ENCODE data around the gene SCRG1.

Gene SCRG1

GRCh38 chr4:173420801-173421200 lies 21.9 kb upstream of the SCRG1 start:
- Histone ChIP-seq H3K36me3 (ENCODE audit: control insufficient read depth, insufficient read depth, low read length) (no peaks in the 10 kb centered on the region), H3K9me3 (ENCODE audit: control insufficient read depth, low read length) (no peaks in the 10 kb centered on the region), H3K4me1 (no peaks in the 10 kb centered on the region), H3K79me2 (no peaks in the 10 kb centered on the region), H3K27me3 (ENCODE audit: control insufficient read depth, insufficient read depth, low read length) (no peaks in the 10 kb centered on the region), H3K9ac (no peak overlapping the region), H3K4me3 (ENCODE audit: low read depth, low read length) (no peak overlapping the region), H3K4me2 (ENCODE audit: low read length) (no peak overlapping the region), H2AFZ (no peak overlapping the region), H3K27ac (no peak overlapping the region)
- no peak for TF ChIP-seq CTCF (IDR thresholded peaks at IDR 0.05)

GRCh38 chr4:173420324-173420752 lies 21.4 kb upstream of the SCRG1 start:
- H3K4me3 ChIP-seq (ENCODE audit: low read depth, low read length), result no peak overlapping the region
- no peak for TF ChIP-seq CTCF (IDR thresholded peaks at IDR 0.05)

GRCh38 chr4:173418639-173419038 lies 19.7 kb upstream of the SCRG1 start:
- no peak overlapping the region for H2AFZ ChIP-seq
- no peak overlapping the region for H3K9ac ChIP-seq
- H3K4me3 ChIP-seq (ENCODE audit: low read depth, low read length), result no peak overlapping the region
- H3K27ac ChIP-seq, result no peak overlapping the region
- no peaks in the 10 kb centered on the region for H3K9me3 ChIP-seq (ENCODE audit: control insufficient read depth, low read length)
- H3K79me2 ChIP-seq, result no peaks in the 10 kb centered on the region
- H3K27me3 ChIP-seq (ENCODE audit: control insufficient read depth, insufficient read depth, low read length), result no peaks in the 10 kb centered on the region
- H3K4me2 ChIP-seq (ENCODE audit: low read length), result no peak overlapping the region
- TF ChIP-seq CTCF (IDR thresholded peaks at IDR 0.05), result no peak
- H3K4me1 ChIP-seq, result no peaks in the 10 kb centered on the region
- no peaks in the 10 kb centered on the region for H3K36me3 ChIP-seq (ENCODE audit: control insufficient read depth, insufficient read depth, low read length)

More at GRCh38 chr4:173420324-173420752, 21.4 kb upstream of the SCRG1 start:
- Histone ChIP-seq H3K4me2 (ENCODE audit: low read length) (no peak overlapping the region), H3K27ac (no peak overlapping the region), H3K4me1 (no peaks in the 10 kb centered on the region), H3K27me3 (ENCODE audit: control insufficient read depth, insufficient read depth, low read length) (no peaks in the 10 kb centered on the region), H3K79me2 (no peaks in the 10 kb centered on the region), H3K36me3 (ENCODE audit: control insufficient read depth, insufficient read depth, low read length) (no peaks in the 10 kb centered on the region), H2AFZ (no peak overlapping the region), H3K9ac (no peak overlapping the region), H3K9me3 (ENCODE audit: control insufficient read depth, low read length) (no peaks in the 10 kb centered on the region)

- Histone ChIP-seq H3K36me3 (ENCODE audit: control insufficient read depth, insufficient read depth, low read length) (no peaks in the 10 kb centered on the region), H2AFZ (no peak overlapping the region), H3K79me2 (no peaks in the 10 kb centered on the region), H3K27me3 (ENCODE audit: control insufficient read depth, insufficient read depth, low read length) (no peaks in the 10 kb centered on the region), H3K27ac (no peak overlapping the region), H3K4me1 (no peaks in the 10 kb centered on the region), H3K4me3 (ENCODE audit: low read depth, low read length) (no peak overlapping the region), H3K4me2 (ENCODE audit: low read length) (no peak overlapping the region), H3K9me3 (ENCODE audit: control insufficient read depth, low read length) (no peaks in the 10 kb centered on the region), H3K9ac (no peak overlapping the region)
- TF ChIP-seq CTCF (IDR thresholded peaks at IDR 0.05), result no peak
Measured at GRCh38 chr4:173417833-173418232, 18.9 kb upstream of the SCRG1 start.

- H3K4me2 ChIP-seq (ENCODE audit: low read length), result no peak overlapping the region
- no peaks in the 10 kb centered on the region for H3K4me1 ChIP-seq
- H3K27ac ChIP-seq, result no peak overlapping the region
- no peak overlapping the region for H3K4me3 ChIP-seq (ENCODE audit: low read depth, low read length)
- no peak for TF ChIP-seq CTCF (IDR thresholded peaks at IDR 0.05)
- no peaks in the 10 kb centered on the region for H3K27me3 ChIP-seq (ENCODE audit: control insufficient read depth, insufficient read depth, low read length)
- H3K9me3 ChIP-seq (ENCODE audit: control insufficient read depth, low read length), result no peaks in the 10 kb centered on the region
- no peak overlapping the region for H2AFZ ChIP-seq
- no peaks in the 10 kb centered on the region for H3K79me2 ChIP-seq
- no peaks in the 10 kb centered on the region for H3K36me3 ChIP-seq (ENCODE audit: control insufficient read depth, insufficient read depth, low read length)
- no peak overlapping the region for H3K9ac ChIP-seq
Measured at GRCh38 chr4:173415885-173416653, 17.2 kb upstream of the SCRG1 start.
